ENCODE data around the gene HDAC7.
A peak's percentile ranks its signal among the peaks of the same experiment; 100 is the strongest.

The HDAC7 gene

DNA sequence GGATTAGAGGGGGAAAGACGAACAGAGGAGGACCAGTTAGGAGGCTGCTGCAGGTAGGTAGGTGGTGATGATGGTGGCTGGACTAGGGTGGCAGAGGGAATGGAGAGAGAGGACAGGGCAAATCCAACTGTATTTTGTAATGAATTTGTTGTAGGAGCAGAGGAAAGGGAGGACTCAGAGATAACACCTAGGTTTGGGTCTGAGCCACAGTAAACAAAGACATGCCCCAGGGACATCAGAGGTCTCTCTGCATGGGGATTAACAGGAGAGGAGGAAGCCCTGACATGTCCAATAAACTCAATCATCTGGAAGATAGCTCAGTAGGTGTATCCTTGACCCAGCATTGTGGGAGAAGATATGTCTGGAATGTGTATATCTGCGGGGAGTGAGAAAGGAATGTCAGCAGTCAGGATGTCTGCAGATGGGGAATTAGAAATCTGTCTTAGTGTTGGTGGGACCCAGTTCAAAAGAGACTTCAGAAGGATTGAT, 51.3 kb downstream of the HDAC7 start:
- DNase-seq (ENCODE audit: low read depth), result peak; percentile 51
- H3K4me3 ChIP-seq (ENCODE audit: low read length), result no peak overlapping the region
- TF ChIP-seq, protein P1, sequence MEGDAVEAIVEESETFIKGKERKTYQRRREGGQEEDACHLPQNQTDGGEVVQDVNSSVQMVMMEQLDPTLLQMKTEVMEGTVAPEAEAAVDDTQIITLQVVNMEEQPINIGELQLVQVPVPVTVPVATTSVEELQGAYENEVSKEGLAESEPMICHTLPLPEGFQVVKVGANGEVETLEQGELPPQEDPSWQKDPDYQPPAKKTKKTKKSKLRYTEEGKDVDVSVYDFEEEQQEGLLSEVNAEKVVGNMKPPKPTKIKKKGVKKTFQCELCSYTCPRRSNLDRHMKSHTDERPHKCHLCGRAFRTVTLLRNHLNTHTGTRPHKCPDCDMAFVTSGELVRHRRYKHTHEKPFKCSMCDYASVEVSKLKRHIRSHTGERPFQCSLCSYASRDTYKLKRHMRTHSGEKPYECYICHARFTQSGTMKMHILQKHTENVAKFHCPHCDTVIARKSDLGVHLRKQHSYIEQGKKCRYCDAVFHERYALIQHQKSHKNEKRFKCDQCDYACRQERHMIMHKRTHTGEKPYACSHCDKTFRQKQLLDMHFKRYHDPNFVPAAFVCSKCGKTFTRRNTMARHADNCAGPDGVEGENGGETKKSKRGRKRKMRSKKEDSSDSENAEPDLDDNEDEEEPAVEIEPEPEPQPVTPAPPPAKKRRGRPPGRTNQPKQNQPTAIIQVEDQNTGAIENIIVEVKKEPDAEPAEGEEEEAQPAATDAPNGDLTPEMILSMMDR (conservative IDR thresholded peaks at IDR 0.05; ENCODE audit: low read length), result no peak

- TF ChIP-seq, protein P1 (conservative IDR thresholded peaks at IDR 0.05; ENCODE audit: low read length), result peak; percentile 60
- DNase-seq (ENCODE audit: low read depth), result peak; percentile 43
- no peak overlapping the region for H3K4me3 ChIP-seq (ENCODE audit: low read length)
These were observed 52.4 kb downstream of the HDAC7 start for GRCh38 chr12:47767216-47767724.

DNA sequence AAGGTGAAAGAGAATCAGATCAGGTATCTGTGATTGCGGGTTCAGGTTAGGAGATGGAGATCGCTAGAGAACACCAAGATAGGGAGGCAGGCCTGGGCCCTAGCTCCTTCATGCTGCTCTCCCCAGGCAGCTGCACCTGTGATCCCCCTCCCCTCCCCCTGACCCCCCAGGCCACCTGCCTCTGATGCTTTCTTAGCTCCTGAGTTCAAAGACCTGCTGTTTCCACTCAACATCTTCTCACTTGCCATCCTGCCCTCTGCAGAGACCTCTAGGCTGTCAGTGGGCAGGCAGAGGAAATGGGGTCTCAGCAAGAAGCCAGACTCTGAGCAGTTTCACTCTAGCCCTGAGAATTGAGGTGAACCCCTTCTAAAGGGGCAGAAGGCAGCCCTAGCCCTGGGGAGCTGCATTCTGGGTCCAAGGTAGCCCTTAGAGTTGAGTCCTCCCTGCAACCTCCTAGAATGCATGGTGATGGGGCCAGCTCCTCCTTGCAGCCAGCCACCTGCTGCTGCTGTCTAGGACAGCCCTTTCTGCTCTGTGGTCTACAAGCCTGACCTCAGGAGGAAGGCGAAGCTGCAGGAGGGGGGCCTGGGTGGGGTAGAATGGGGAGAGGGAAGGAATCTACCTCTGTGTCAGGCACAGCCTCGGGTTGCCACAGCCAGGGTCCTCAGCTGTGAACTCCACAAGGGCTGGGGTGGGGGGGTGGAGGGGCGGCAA, 53.0 kb downstream of the HDAC7 start:
- H3K4me3 ChIP-seq (ENCODE audit: low read length), result no peak overlapping the region
- DNase-seq (ENCODE audit: low read depth), result no peak
- TF ChIP-seq, protein P1 (conservative IDR thresholded peaks at IDR 0.05; ENCODE audit: low read length), result no peak

DNA sequence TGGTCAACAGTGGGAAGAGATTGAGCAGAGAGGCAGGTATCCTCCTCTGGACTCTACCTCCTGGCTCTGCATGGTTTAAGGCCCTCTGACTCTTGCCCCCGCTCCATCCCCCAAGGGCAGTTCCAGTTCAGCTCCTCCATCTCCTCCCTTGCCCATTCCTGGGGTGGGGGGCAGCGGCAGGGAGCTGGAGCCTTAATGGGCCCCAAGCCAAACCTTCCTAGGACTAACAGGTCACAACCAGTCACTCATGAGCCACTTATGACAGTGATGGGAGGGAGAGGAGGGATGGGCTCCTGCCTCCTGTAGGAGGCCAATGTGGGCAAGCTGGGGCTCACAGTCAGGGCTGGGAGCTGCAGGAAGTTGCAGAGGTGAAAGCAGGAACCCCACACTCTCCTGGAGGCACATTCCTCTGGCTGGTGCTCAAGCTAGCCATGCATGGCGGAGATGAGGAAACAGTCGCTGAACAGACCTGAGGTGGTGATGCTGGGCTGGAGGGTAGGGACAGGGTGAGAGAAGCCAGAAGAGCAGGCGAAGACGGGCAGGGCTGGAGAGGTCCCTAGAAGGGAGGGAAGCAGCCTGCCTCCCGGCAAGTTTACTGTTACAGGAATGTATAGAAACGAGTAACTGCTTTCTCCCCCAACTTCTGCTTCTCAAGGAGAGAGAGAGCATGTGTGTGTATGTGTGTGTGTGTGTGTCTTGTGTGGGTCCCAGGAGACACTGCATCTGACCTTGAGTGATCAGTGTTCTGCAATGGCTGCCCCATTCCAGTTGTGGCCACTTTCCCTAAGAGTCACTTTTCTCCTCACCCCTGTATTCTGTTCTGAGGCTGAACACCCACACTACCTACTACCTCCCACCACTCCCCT, 56.0 kb downstream of the HDAC7 start:
- TF ChIP-seq, protein P1 (conservative IDR thresholded peaks at IDR 0.05; ENCODE audit: low read length), result no peak
- H3K4me3 ChIP-seq (ENCODE audit: low read length), result no peak overlapping the region
- DNase-seq (ENCODE audit: low read depth), result no peak

DNA sequence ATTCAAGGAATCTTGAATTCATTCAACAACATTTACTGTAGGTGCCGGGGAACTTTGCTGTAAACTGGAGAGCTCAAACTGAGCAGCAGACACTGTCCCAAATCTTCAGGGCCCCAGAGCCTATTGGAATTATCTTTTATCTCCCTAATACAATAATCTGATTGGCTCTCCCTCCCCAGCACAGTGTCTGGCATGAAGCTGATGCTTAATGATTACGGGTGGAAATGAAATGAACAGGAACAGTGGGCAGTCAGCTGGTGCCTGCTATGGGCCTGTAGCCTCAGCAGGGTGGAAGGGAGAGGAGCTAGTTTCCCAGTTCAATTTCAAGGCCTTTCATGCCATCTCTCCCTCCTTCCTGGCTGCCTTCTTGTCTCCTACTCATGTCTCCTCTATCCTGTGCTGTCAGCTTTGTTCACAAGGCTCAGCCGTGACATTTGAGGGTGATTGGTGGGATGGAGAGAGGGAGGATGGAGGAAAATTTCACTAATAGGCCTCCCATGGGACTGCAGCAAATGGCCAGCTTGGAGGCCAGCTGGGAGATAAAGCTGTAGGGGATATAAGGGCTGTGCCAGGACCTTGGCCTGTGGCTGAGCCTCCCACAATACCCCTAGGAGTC, 56.7 kb downstream of the HDAC7 start:
- TF ChIP-seq, protein P1 (conservative IDR thresholded peaks at IDR 0.05; ENCODE audit: low read length), result no peak
- no peak for DNase-seq (ENCODE audit: low read depth)

GRCh38 chr12:47758834-47759690, 60.6 kb downstream of the HDAC7 start, which contains the start of gene RAPGEF3:
Gene RAPGEF3, minus strand, starts transcription at chr12:47758880. Its CDS starts 324 bp downstream, at chr12:47758556.
- TF ChIP-seq, protein P1 (conservative IDR thresholded peaks at IDR 0.05; ENCODE audit: low read length), result peak; percentile 55
- peak within 1 kb of the TSS; percentile 77 for H3K4me3 ChIP-seq (ENCODE audit: low read length)
- peak; percentile 78 for DNase-seq (ENCODE audit: low read depth)

More for the DNA sequence above, 56.7 kb downstream of the HDAC7 start:
- H3K4me3 ChIP-seq (ENCODE audit: low read length), result no peak overlapping the region
